Fibroblast of skin of left quadriceps (primary cell): ENCODE results near the gene RD3L.

Source experiments
- DNase-seq, 2 experiments: peaks; one replicate each; pipeline ENCODE4 v3.0.0-alpha.2; 2013; ENCODE audit warnings: low read depth in 2 of 2

The RD3L gene

DNA sequence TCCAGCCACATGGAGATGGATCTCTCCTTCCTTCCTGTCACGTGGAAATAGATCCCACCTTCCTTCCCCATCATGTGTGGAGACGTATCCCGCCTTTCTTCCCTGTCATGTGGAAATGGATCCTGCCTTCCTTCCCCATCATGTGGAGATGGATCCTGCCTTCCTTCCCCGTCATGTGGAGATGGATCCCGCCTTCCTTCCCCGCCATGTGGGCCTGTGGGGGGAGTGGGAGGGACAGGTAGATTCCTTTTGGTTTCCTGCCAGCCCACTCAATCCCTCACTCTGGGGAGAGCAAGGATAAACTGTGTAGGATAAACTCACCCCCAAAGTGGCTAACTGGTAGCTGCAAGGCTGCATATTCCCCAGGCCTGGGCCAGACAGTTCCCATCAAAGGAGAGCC is 45.8 kb downstream of the RD3L start:
- no peak for DNase-seq

DNA sequence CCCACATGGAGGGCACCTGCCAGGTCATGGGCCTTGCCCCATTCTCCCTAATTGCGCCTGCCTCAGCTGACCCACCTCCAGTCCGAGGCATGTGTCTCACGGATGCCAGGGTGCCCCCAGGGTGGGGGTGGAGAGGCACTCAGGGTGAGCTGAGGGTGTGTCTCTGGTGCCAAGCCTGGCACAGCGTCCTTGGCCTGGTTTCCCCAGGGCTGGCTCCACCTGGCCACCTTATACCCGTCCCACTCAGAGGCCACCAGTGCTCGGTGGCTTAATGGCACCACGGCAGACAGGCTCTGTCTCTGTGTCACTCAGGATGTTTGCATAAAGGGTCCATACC is 47.6 kb downstream of the RD3L start:
- no peak for DNase-seq

- no peak for DNase-seq
Observed at GRCh38 chr14:103894034-103894722, 48.2 kb downstream of the RD3L start.

GRCh38 chr14:103892247-103892646 is 50.1 kb downstream of the RD3L start:
- no peak for DNase-seq

DNA sequence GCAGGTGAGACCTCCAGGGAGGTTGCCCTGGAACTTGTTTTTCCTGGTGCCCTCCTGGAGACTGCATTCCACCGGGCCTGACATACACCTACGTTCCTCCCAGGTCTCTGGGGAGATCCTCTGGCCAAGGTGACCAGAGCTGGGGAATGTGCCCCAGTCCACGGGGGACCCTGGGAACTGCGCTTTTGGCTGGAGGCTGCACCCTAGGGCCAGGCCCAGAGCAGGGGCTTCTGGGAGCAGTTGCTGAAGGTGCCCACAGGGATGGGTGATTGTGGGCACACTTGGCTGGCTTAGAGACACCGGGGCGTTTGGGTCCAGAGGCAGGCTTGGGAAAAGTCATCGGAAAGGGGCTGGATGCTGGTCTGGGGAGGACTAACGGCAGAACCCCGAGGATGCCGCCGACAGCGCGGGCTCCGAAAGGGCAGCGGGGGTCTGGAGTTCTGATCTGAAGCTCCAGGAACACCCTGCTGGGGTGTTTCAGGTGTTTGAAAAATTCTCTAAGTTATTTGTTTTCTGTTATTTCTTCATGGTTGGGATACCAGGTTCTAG is 50.6 kb downstream of the RD3L start:
- no peak for DNase-seq

GRCh38 chr14:103890821-103891666 is 51.3 kb downstream of the RD3L start:
- DNase-seq: no peak
